ENCODE data around the gene EHF.

GRCh38 chr11:34588023-34588422 lies 32.9 kb upstream of the EHF start:
- TF ChIP-seq USF2 (IDR thresholded peaks at IDR 0.05; ENCODE audit: borderline replicate concordance, low read depth, low read length) (no peak), CTCF (IDR thresholded peaks at IDR 0.05) (no peak), POLR2AphosphoS5 (IDR thresholded peaks at IDR 0.05; ENCODE audit: low read depth, low read length) (no peak), EZH2phosphoT487 (IDR thresholded peaks at IDR 0.05; ENCODE audit: borderline replicate concordance, low read depth) (no peak), JUND (IDR thresholded peaks at IDR 0.05) (no peak), GATA2 (CRISPR knock-in tag; IDR thresholded peaks at IDR 0.05) (no peak), SMC3 (IDR thresholded peaks at IDR 0.05; ENCODE audit: low read depth, low read length) (no peak), RFX5 (IDR thresholded peaks at IDR 0.05; ENCODE audit: low read length) (no peak), YY1 (IDR thresholded peaks at IDR 0.05; ENCODE audit: low read depth) (no peak), GABPA (IDR thresholded peaks at IDR 0.05; ENCODE audit: low read depth) (no peak), MAX (IDR thresholded peaks at IDR 0.05; ENCODE audit: low read depth) (no peak), USF1 (IDR thresholded peaks at IDR 0.05; ENCODE audit: borderline replicate concordance, low read depth) (no peak), REST (IDR thresholded peaks at IDR 0.05; ENCODE audit: low read depth, low read length) (no peak)

All from SK-N-SH (cell line).